GM18861 (cell line): ENCODE measurements around the gene LIMK1.
"Not testable (repeated sequence)": the region's sequence is repeated elsewhere in the genome, so short reads cannot be mapped to it uniquely, and the experiment has no call there.

Source experiments
- ATAC-seq: cut with Tn5 transposase; IDR thresholded peaks from one replicate; pipeline ENCODE4 v1.9.1; 2021; ENCODE audit not compliant: unreplicated experiment

LIMK1 gene

DNA sequence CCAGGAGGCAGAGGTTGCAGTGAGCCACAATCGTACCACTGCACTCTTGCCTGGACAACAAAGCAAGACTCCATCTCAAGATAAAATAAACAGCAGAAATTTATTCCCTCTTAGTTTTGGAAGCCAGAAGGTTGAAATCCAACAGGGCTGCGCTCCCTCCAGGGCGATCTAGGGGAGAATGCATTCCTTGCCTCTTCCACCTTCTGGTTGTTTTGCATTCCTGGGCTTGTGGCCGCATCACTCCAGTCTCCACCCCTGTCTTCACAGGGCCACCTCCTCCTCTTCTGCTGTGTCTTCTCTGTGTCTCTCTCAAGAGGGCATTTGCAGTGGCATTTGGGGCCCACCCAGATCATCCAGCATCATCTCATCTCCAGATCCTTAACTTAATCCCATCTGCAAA is 36.2 kb downstream of the LIMK1 start:
- ATAC-seq = no peak

GRCh38 chr7:74121401-74122249 is 38.0 kb downstream of the LIMK1 start:
- ATAC-seq = no peak

DNA sequence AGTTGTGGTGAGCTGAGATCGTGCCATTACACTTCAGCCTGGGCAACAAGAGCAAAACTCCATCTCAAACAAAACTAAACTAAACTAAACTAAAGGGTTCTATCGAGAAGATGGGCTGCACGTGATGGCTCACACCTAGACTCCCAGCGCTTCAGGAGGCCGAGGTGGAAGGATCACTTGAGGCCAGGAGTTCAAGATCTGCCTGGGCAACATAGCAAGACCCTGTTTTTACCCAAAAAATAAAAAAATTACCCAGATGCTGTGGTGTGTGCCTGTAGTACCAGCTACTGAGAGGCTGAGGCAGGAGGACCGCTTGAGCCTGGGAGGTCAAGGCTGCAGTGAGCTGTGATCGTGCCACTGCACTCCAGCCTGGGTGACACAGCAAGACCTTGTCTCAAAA is 40.3 kb downstream of the LIMK1 start:
- ATAC-seq = not testable (repeated sequence)

- no peak for ATAC-seq
These were observed 42.7 kb downstream of the LIMK1 start for GRCh38 chr7:74126220-74126880.

DNA sequence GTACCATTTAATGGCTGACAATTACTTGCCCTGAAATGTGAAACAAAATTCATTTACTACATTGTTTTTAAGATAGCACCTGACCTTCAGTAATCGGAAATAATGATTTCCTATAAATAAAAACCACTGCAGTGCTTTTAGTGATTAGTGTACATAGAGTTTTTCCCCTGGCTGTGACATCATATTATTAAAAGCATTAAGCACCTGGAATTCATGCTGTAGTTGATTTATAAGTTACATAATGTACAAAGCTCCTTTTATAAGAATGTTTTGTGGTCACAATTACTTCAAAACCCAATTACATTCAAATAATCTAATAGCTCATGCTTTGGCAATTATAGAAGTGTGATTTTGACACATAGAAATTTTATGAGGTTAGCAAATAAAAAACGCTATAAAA is 46.3 kb downstream of the LIMK1 start:
- no peak for ATAC-seq

GRCh38 chr7:74130518-74130917 is 46.9 kb downstream of the LIMK1 start:
- ATAC-seq = no peak

- ATAC-seq = no peak
These were observed 50.6 kb downstream of the LIMK1 start for GRCh38 chr7:74134117-74134620.

DNA sequence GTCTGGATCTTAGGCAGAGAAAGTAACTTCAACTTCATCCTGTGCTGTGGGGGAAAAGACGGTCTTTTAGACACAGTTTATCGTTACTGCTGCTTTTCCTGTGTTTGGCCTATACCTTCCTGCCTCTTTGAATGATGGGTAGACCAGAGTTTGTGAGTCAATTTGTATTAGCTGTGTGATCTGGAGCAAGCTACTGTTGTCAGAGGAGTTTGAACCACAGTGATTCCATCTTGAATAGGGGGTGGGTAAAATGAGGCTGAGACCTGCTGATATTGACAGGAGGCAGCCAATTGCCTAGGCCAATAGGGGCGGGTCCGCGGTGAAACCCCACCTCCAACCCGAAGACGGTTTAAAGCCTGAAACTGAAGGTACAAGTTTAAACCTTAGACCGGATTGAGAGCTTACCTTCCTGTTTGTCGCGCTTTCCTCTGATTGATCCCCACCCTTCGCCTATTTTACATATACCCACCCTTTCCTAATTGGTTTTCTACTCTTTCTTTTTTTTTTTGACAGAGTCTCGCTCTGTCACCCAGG is 54.8 kb downstream of the LIMK1 start:
- ATAC-seq = no peak

DNA sequence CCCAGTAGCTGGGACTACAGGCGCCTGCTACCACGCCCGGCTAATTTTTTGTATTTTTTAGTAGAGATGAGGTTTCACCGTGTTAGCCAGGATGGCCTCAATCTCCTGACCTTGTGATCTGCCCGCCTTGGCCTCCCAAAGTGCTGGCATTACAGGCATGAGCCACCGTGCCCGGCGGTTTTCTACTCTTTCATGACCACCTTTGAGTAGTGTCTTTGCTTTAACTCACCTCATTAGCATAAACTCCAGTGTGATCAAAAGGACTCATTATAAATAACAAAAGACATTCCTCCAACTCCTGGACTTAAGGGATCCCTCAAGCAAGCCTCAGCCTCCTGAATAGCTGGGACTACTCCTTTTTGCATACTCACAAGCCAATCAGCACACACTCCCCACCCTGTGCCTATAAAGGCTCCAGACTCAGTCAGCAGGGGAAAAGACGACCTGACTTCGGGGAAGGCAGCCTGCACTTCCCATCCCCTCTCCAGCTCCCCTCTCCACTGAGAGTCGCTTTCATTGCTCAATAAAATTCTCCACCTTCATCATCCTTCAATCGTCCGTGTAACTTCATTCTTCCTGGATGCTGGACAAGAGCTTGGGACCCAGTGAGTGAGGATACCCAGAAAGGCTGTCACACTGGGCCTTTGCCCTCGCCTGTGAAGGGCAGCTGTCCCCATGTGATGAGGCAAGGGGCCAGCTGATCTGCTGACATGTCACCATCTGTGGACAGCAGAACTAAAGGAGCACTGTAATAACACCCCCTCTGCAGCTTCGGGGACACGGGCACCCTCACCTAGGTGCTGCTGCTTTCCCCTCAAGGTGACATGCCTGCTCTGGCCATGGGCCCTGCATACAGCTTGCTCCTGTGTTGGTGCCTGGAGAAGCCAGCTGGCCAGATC is 55.6 kb downstream of the LIMK1 start:
- no peak for ATAC-seq

- no peak for ATAC-seq
These were observed 58.1 kb downstream of the LIMK1 start for GRCh38 chr7:74141705-74142104.

GRCh38 chr7:74143383-74143782 is 59.8 kb downstream of the LIMK1 start:
- ATAC-seq = no peak

GRCh38 chr7:74148491-74148890 is 64.9 kb downstream of the LIMK1 start:
- ATAC-seq = no peak

DNA sequence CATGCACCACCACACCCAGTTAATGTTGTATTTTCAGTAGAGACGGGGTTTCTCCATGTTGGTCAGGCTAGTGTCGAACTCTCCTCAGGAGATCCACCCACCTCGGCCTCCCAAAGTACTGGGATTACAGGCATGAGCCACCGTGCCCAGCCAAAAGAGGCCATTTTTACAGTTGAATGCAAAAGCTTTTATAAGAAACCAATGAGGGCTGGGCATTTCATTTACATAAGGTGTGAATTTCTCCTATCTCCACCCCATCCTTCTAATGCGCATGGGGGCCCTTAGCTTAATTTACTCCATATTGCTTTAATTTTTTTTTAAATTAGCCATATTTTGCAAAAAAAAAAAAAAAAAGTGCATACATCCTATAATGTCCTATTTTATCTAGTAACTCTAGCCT is 65.5 kb downstream of the LIMK1 start:
- ATAC-seq = no peak

DNA sequence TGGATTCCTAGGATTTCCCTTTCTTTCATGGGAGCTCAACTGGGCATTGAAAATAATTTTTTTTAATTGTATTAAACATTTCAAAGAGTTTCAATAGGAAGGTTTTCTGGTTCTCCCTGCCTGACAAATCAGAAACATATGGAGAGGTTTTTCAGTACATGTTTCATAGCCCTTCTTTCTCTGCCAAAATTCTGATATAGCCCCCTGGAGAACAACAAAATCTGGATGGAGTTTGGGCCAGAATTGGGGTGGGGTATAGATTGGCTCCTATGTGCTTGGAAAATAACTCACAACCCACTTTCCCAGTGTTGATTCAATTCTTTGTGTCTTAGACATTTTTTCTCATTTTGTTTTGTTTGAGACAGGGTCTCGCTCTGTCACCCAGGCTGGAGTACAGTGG is 66.0 kb downstream of the LIMK1 start:
- no peak for ATAC-seq

DNA sequence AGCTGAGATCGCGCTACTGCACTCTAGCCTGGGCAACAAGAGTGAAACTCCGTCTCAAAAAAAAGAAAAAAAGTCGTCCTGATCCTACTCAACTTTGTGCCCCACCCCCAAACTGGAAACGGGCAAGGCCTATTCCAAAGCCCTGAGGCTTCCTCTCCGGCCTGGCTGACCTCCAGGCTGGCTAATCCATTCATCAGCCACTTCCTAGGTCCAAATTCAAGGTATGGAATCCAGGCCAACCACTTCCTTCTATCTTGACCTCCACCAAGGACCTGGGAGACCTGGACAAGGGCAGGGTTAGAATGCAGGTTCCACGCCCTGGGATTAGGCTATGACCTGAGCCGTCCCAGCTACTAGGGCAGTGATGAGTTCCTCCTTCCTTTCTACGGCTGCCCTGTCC is 70.1 kb downstream of the LIMK1 start:
- no peak for ATAC-seq

GRCh38 chr7:74155810-74156395 is 72.3 kb downstream of the LIMK1 start:
- no peak for ATAC-seq

- ATAC-seq = no peak
These were observed 74.0 kb downstream of the LIMK1 start for GRCh38 chr7:74157605-74158004.

DNA sequence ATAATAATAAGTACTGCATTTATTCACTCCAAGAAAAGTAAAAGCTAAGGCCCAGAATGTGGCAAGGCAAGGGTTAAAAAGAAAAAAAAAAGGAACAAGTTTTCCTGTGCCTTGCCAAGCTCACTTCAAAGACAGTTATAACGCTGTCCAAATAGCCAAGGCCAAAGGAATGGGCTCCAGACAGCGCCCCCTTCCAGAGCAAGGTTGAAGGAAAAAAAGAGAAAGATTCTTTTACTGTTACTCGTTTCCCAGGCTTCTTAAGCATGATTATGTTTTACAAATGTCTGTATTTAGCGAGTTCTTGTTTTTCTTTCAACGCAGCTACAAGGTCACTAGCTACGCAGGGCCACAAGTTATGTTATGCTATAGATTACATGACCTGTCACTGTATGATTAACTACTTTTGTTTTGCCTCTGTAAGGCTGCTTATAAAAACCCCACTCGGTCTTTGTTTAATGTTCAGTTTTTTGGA is 81.4 kb downstream of the LIMK1 start:
- ATAC-seq = no peak

GRCh38 chr7:74165867-74166593 is 82.4 kb downstream of the LIMK1 start:
- no peak for ATAC-seq

DNA sequence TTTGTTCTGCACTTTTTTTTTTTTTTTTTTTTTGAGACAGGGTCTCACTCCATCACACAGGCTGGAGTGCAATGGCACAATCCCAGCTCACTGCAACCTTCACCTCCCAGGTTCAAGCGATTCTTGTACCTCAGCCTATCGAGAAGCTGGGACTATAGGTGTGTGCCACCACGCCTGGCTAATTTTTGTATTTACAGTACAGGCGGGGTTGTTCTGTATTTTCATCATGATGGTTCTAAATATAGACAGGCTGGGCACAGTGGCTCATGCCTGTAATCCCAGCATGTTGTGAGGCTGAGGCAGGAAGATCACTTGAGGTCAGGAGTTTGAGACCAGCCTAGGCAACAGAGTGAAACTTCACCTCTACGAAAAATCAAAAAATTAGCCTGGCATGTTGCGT is 83.7 kb downstream of the LIMK1 start:
- not testable (repeated sequence) for ATAC-seq
